ENCODE data around the gene RPL14.
A peak's percentile ranks its signal among the peaks of the same experiment; 100 is the strongest.

RPL14 gene

DNA sequence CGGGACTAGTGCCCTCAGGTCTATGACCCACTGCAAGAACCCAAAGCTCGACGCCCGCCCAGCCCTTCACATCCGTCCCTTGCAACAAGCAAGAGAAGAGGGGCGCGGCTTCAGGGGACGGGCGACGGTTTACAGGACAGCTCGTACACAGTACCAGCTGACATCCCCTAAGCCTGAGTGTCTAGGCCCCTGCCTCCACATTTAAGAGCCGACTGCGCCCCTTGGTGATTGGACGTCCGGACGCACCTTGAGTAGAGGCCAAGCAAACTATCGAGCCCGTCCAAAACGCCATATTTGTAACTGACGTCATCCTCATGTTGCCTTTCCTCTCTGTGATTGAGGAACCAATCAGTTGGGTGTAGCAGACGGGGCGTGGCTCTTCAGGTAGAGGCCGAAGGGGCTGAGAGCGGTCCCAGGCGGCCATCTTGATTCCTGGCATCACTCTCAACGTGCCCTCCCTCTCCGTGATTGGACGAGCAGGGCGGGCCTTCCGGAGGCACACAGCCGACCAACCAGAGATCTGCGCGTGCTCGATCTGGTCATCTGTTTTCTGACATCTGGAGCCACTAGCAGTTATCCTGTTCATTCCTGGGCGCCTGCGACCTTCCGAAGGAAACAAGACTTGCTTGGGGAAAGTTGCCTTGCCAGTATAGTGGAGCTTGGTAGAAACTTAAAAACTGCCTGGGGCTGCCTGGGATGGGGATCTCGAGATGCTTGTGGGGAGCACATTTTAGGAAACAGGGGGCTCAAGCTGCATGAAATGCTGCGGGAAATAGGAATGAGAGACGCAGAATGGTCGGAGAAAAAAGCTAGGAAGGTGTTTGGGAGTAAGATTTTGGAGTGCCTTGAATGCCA lies 4.0 kb upstream of the RPL14 start:
- TF ChIP-seq SIN3A (IDR thresholded peaks at IDR 0.05; ENCODE audit: borderline replicate concordance, insufficient read depth, low read length) (peak; percentile 59; the same call in 1 of the 2 replicates), FOXP2 (optimal IDR thresholded peaks at IDR 0.05; ENCODE audit: borderline replicate concordance, extremely low read depth, extremely low read length, insufficient read depth) (peak; percentile 57), TAF1 (IDR thresholded peaks at IDR 0.05; ENCODE audit: borderline replicate concordance, insufficient read depth, low read length) (peak; percentile 78), POLR2AphosphoS5 (IDR thresholded peaks at IDR 0.05; ENCODE audit: low read depth, low read length) (peak; percentile 80), REST (IDR thresholded peaks at IDR 0.05; ENCODE audit: insufficient read depth in 1 of 2, low read depth in 2 of 2, low read length in 2 of 2) (no peak)

- TF ChIP-seq TAF1 (IDR thresholded peaks at IDR 0.05; ENCODE audit: borderline replicate concordance, insufficient read depth, low read length) (no peak), SIN3A (IDR thresholded peaks at IDR 0.05; ENCODE audit: borderline replicate concordance, insufficient read depth, low read length) (no peak), POLR2AphosphoS5 (IDR thresholded peaks at IDR 0.05; ENCODE audit: low read depth, low read length) (no peak), FOXP2 (optimal IDR thresholded peaks at IDR 0.05; ENCODE audit: borderline replicate concordance, extremely low read depth, extremely low read length, insufficient read depth) (no peak), REST (IDR thresholded peaks at IDR 0.05; ENCODE audit: insufficient read depth in 1 of 2, low read depth in 2 of 2, low read length in 2 of 2) (no peak)
Measured at GRCh38 chr3:40453933-40454332, 3.2 kb upstream of the RPL14 start.

- TF ChIP-seq POLR2AphosphoS5 (IDR thresholded peaks at IDR 0.05; ENCODE audit: low read depth, low read length) (no peak), FOXP2 (optimal IDR thresholded peaks at IDR 0.05; ENCODE audit: borderline replicate concordance, extremely low read depth, extremely low read length, insufficient read depth) (no peak), REST (IDR thresholded peaks at IDR 0.05; ENCODE audit: insufficient read depth in 1 of 2, low read depth in 2 of 2, low read length in 2 of 2) (no peak), TAF1 (IDR thresholded peaks at IDR 0.05; ENCODE audit: borderline replicate concordance, insufficient read depth, low read length) (no peak), SIN3A (IDR thresholded peaks at IDR 0.05; ENCODE audit: borderline replicate concordance, insufficient read depth, low read length) (no peak)
Measured at GRCh38 chr3:40455328-40455727, 1.8 kb upstream of the RPL14 start.

DNA sequence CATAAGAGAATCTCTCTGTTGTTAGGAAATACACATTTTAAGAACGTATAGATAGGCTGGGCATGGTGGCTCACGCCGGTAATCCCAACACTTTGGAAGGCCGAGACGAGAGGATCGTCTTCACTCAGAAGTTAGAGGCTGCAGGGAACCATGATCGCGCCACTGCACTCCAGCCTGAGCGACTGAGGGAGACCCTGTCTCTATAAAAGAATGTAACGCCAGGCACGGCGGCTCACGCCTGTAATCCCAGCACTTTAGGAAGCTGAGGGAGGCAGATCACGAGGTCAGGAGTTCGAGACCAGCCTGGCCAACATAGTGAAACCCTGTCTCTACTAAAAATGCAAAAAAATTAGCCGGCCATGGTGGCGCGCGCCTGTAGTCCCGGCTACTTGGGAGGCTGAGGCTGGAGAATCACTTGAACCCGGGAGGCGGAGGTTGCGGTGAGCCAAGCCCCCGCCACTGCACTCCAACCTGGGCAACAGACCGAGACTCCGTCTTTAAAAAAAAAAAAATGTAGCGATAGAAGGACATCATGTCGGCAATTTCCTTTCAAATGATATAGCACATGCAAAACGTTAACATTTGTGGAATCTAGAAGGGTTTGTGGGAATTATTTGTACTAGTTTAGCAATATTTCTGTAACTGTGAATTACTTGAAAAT lies 730 bp upstream of the RPL14 start:
- no peak for TF ChIP-seq FOXP2 (optimal IDR thresholded peaks at IDR 0.05; ENCODE audit: borderline replicate concordance, extremely low read depth, extremely low read length, insufficient read depth)
- TF ChIP-seq SIN3A (IDR thresholded peaks at IDR 0.05; ENCODE audit: borderline replicate concordance, insufficient read depth, low read length), result no peak

GRCh38 chr3:40458473-40458872 lies 1.3 kb downstream of the RPL14 start:
- TF ChIP-seq POLR2AphosphoS5 (IDR thresholded peaks at IDR 0.05; ENCODE audit: low read depth, low read length) (no peak), REST (IDR thresholded peaks at IDR 0.05; ENCODE audit: insufficient read depth in 1 of 2, low read depth in 2 of 2, low read length in 2 of 2) (no peak), TAF1 (IDR thresholded peaks at IDR 0.05; ENCODE audit: borderline replicate concordance, insufficient read depth, low read length) (no peak), SIN3A (IDR thresholded peaks at IDR 0.05; ENCODE audit: borderline replicate concordance, insufficient read depth, low read length) (no peak), FOXP2 (optimal IDR thresholded peaks at IDR 0.05; ENCODE audit: borderline replicate concordance, extremely low read depth, extremely low read length, insufficient read depth) (no peak)
